Mucosa of descending colon (tissue), 3 donors: ENCODE measurements around the gene NLRP9. TPM values are rescaled to one million over a fixed set of nuclear protein-coding genes. Genes with fewer than 3 reads are reported as not detected.

Source experiments
- ATAC-seq: fragments of 200-7000 bp; cut with Tn5 transposase; one replicate; pipeline ENCODE4 v1.9.1; 2020; ENCODE audit warnings: mild to moderate bottlenecking, moderate library complexity
- DNase-seq, 3 donors: peaks; one replicate each; pipeline ENCODE4 v3.0.0-alpha.2; 2020
- H3K36me3 ChIP-seq: fragments of 200-600 bp; one replicate; pipeline ENCODE4 v1.8.0; 2021; ENCODE audit warnings: low read depth, mild to moderate bottlenecking
- H3K4me1 ChIP-seq: fragments of 200-600 bp; one replicate; pipeline ENCODE4 v1.8.0; 2021; ENCODE audit warnings: low read depth, mild to moderate bottlenecking
- H3K4me3 ChIP-seq: fragments of 200-600 bp; one replicate; pipeline ENCODE4 v1.8.0; 2021; ENCODE audit warnings: mild to moderate bottlenecking
- H3K9me3 ChIP-seq: fragments of 200-600 bp; one replicate; pipeline ENCODE4 v1.8.0; 2021; ENCODE audit warnings: mild to moderate bottlenecking
- intact Hi-C, 2 donors: fragments of 100-400 bp; cut with DNase I in 1 of 2; cut with micrococcal nuclease in 1 of 2; formaldehyde crosslinking; loops; one replicate each; pipeline versions ENCODE4 v1.11.0 to v1.11.1; 2022; cut with DNase I, micrococcal nuclease
- total RNA-seq, 3 donors: library from RNA; stranded (reverse); fragmentation: NEBNext Ultra II Directional in 2 of 3; extraction: Animal tissue kit (Norgen Biotek cat#: 25700) in 2 of 3; gene quantifications; one replicate each; pipeline versions ENCODE4 v1.2.1 to v1.2.4, GENCODE V29; 2021 to 2023
- TF ChIP-seq, protein P1 (sequence below): fragments of 200-600 bp; IDR thresholded peaks from one replicate; pipeline ENCODE4 v1.8.0; 2022; ENCODE audit warnings: antibody characterized with exemption, mild to moderate bottlenecking
- donor health status: DM: no; HTN: no; CAD: no; lungs with moderate emphysema.
- donor health status: DM: no; HTN: no; CAD: no.
- donor health status: DM: no; HTN: yes; CAD: no.

Gene NLRP9
- total RNA-seq, 3 donors from 2014 or later, result not detected

GRCh38 chr19:55667006-55667381 lies 71.2 kb downstream of the NLRP9 start:
- no peak for DNase-seq
- Histone ChIP-seq H3K36me3 (peaks cover 26% of the 10 kb centered on the region), H3K4me3 (no peak overlapping the region), H3K9me3 (no peaks in the 10 kb centered on the region), H3K4me1 (no peaks in the 10 kb centered on the region)
- no peak for ATAC-seq
- TF ChIP-seq, protein P1, sequence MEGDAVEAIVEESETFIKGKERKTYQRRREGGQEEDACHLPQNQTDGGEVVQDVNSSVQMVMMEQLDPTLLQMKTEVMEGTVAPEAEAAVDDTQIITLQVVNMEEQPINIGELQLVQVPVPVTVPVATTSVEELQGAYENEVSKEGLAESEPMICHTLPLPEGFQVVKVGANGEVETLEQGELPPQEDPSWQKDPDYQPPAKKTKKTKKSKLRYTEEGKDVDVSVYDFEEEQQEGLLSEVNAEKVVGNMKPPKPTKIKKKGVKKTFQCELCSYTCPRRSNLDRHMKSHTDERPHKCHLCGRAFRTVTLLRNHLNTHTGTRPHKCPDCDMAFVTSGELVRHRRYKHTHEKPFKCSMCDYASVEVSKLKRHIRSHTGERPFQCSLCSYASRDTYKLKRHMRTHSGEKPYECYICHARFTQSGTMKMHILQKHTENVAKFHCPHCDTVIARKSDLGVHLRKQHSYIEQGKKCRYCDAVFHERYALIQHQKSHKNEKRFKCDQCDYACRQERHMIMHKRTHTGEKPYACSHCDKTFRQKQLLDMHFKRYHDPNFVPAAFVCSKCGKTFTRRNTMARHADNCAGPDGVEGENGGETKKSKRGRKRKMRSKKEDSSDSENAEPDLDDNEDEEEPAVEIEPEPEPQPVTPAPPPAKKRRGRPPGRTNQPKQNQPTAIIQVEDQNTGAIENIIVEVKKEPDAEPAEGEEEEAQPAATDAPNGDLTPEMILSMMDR, result no peak
- intact Hi-C loops, result no loop called here

- intact Hi-C loops, result no loop called here
- ATAC-seq (no peak), DNase-seq (no peak)
- no peaks in the 10 kb centered on the region for H3K4me1 ChIP-seq
- H3K36me3 ChIP-seq, result peaks cover 26% of the 10 kb centered on the region
- TF ChIP-seq, protein P1, result no peak
- H3K4me3 ChIP-seq, result no peak overlapping the region
- no peaks in the 10 kb centered on the region for H3K9me3 ChIP-seq
Measured at GRCh38 chr19:55666343-55667005, 71.7 kb downstream of the NLRP9 start.

- ATAC-seq (no peak), DNase-seq (no peak)
- TF ChIP-seq, protein P1, result no peak
- peaks cover 26% of the 10 kb centered on the region for H3K36me3 ChIP-seq
- intact Hi-C loops, result no loop called here
- no peaks in the 10 kb centered on the region for H3K4me1 ChIP-seq
- H3K4me3 ChIP-seq, result no peak overlapping the region
- H3K9me3 ChIP-seq, result no peaks in the 10 kb centered on the region
Measured at GRCh38 chr19:55663846-55664536, 74.2 kb downstream of the NLRP9 start.

GRCh38 chr19:55661826-55662225 lies 76.4 kb downstream of the NLRP9 start:
- Histone ChIP-seq H3K36me3 (peaks cover 26% of the 10 kb centered on the region), H3K4me1 (peaks cover 19% of the 10 kb centered on the region), H3K9me3 (no peaks in the 10 kb centered on the region), H3K4me3 (no peak overlapping the region)
- ATAC-seq (no peak), DNase-seq (no peak)
- intact Hi-C loops, result no loop called here
- TF ChIP-seq, protein P1, result no peak

DNA sequence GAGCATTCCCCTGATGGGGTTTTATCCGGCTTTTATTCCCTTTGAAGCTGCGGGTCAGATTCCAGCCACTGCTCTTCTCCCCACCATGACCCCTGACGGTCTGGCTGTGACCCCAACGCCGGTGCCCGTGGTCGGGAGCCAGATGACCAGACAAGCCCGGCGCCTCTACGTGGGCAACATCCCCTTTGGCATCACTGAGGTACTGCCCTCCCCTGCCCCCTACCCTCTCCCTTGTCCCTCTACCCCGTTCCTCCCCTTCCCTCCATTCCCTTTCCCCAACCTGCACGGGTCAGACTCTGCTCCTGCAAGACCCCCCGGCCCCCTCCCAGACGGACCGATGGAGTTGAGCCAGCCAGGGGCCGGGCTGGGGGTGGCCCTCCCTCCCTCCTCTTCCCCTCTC lies 77.2 kb downstream of the NLRP9 start:
- ATAC-seq (no peak), DNase-seq (no peak)
- Histone ChIP-seq H3K4me3 (no peak overlapping the region), H3K36me3 (peaks cover 20% of the 10 kb centered on the region), H3K4me1 (peaks cover 28% of the 10 kb centered on the region), H3K9me3 (no peaks in the 10 kb centered on the region)
- TF ChIP-seq, protein P1, result no peak
- intact Hi-C loops, result no loop called here
